Ovary (tissue), 9 donors: Measurements from ENCODE around the gene LRRC8C. TPM values are rescaled to one million over a fixed set of nuclear protein-coding genes. Genes with fewer than 3 reads are reported as not detected.

Experiments
- DNase-seq, 5 donors: peaks; one replicate each; pipeline ENCODE4 v3.0.0-alpha.2; 2019 to 2020
- H3K27ac ChIP-seq, 2 donors: fragments of 200-600 bp; one replicate each; pipeline versions ENCODE4 v1.5.1 to v1.8.0; 2019 to 2022
- H3K27me3 ChIP-seq: fragments of 200-600 bp; one replicate; pipeline ENCODE4 v1.8.0; 2022
- H3K36me3 ChIP-seq: fragments of 200-600 bp; sonication (generic); one replicate; pipeline ENCODE4 v1.5.1; 2019
- H3K4me1 ChIP-seq: one replicate; pipeline ENCODE4 v1.8.1; 2013; ENCODE audit warnings: mild to moderate bottlenecking, moderate library complexity; ENCODE audit not compliant: insufficient read depth
- H3K4me3 ChIP-seq: fragments of 200-600 bp; sonication (generic); one replicate; pipeline ENCODE4 v1.5.1; 2017
- H3K9me3 ChIP-seq, 2 donors: fragments of 200-600 bp in 1 of 2; sonication (generic) in 1 of 2; one replicate each; pipeline versions ENCODE4 v1.5.1 to v1.8.1; 2013 to 2019; ENCODE audit warnings: mild to moderate bottlenecking in 1 of 2, moderate library complexity in 1 of 2
- CTCF ChIP-seq, 3 donors: fragments of 450-650 bp in 2 of 3; fragments of 200-600 bp in 1 of 3; IDR thresholded peaks; one replicate each; pipeline versions ENCODE4 v1.5.1 to v1.8.0; 2016 to 2022; ENCODE audit warnings: antibody characterized with exemption in 3 of 3, mild to moderate bottlenecking in 1 of 3
- EP300 ChIP-seq: sonication (generic); formaldehyde crosslinking; IDR thresholded peaks from one replicate; pipeline ENCODE4 v1.6.1; 2017; ENCODE audit warnings: antibody characterized with exemption
- POLR2A ChIP-seq: fragments of 450-650 bp; IDR thresholded peaks from one replicate; pipeline ENCODE4 v1.6.1; 2017; ENCODE audit warnings: antibody characterized with exemption, mild to moderate bottlenecking, moderate library complexity
- WGBS, 3 donors: extraction: QIAGEN DNeasy Blood & Tissue Kit in 1 of 3; methylation state at CpG; one replicate each; pipeline versions ENCODE4 v1.1.5 to v1.1.7; 2013 to 2017; 5-methylcytosine and 5-hydroxymethylcytosine counted together
- intact Hi-C, 4 donors: fragments of 100-400 bp; cut with DNase I; formaldehyde crosslinking; loops; one replicate each; pipeline versions ENCODE4 v1.11.0 to v1.15.1; 2022 to 2023
- polyA plus RNA-seq, 2 donors: library from polyadenylated mRNA; stranded (reverse); fragments of 200-250 nt in 1 of 2; fragments of 350-450 nt in 1 of 2; fragmentation: Illumina TruSeq in 1 of 2; extraction: RNeasy Lipid Tissue Mini Kit (QIAGEN cat#74804) in 1 of 2; gene quantifications; one replicate each; pipeline ENCODE4 v1.2.3, GENCODE V29; 2013 to 2014
- total RNA-seq, 7 donors: library from RNA; depleted of rRNA in 2 of 7; stranded (reverse); fragments of >200 nt in 2 of 7; fragmentation: NEBNext Ultra II Directional in 3 of 7; extraction: Animal tissue kit (Norgen Biotek cat#: 25700) in 3 of 7; gene quantifications; one replicate each; pipeline versions ENCODE4 v1.1.0 to v1.2.4, GENCODE V29; 2016 to 2023
- donor health status: DM: no; HTN: no; CAD: no; lungs with moderate emphysema.
- donor health status: DM: no; HTN: no; CAD: no.
- donor health status: Bipolar disorder and iron deficiency.
- donor health status: DM: yes; HTN: yes; CAD: no.
- donor health status: DM: no; HTN: no; CAD: no.
- donor health status: DM: yes; HTN: yes; CAD: no.

The LRRC8C gene
- total and polyA plus RNA-seq, 9 donors: 5.6 to 11.1 (median 7.2) TPM

- TF ChIP-seq CTCF (IDR thresholded peaks at IDR 0.05) (no peak), POLR2A (no peak), EP300 (no peak)
- no peak overlapping the region for H3K27ac ChIP-seq
- H3K36me3 ChIP-seq: no peaks in the 10 kb centered on the region
- H3K4me1 ChIP-seq: no peaks in the 10 kb centered on the region
- H3K4me3 ChIP-seq: no peak overlapping the region
- DNase-seq: no peak
- no peaks in the 10 kb centered on the region for H3K27me3 ChIP-seq
- intact Hi-C loops: no loop called here
- no peaks in the 10 kb centered on the region for H3K9me3 ChIP-seq
Measured at GRCh38 chr1:89682611-89683010, 49.7 kb downstream of the LRRC8C start.

GRCh38 chr1:89685461-89685860, 52.5 kb downstream of the LRRC8C start:
- no peaks in the 10 kb centered on the region for H3K4me1 ChIP-seq
- no peaks in the 10 kb centered on the region for H3K36me3 ChIP-seq
- 81 to 89% (median 83%) methylated on average over 2 of the region's 2 CpGs for WGBS, 3 donors
- intact Hi-C loops: no loop called here
- H3K27me3 ChIP-seq: no peaks in the 10 kb centered on the region
- no peak overlapping the region for H3K4me3 ChIP-seq
- DNase-seq: no peak
- H3K9me3 ChIP-seq: no peaks in the 10 kb centered on the region
- H3K27ac ChIP-seq: no peak overlapping the region
- no peak for TF ChIP-seq POLR2A
- no peak for TF ChIP-seq CTCF (IDR thresholded peaks at IDR 0.05)
- TF ChIP-seq EP300: no peak

- intact Hi-C loops: no loop called here
- DNase-seq: no peak
- H3K27me3 ChIP-seq: no peaks in the 10 kb centered on the region
- H3K27ac ChIP-seq: no peak overlapping the region
- no peak for TF ChIP-seq POLR2A
- TF ChIP-seq EP300: no peak
- TF ChIP-seq CTCF (IDR thresholded peaks at IDR 0.05): no peak
- H3K9me3 ChIP-seq: no peaks in the 10 kb centered on the region
- 96 to 98% (median 97%) methylated on average over 5 of the region's 5 CpGs for WGBS, 3 donors
- H3K4me3 ChIP-seq: no peak overlapping the region
- H3K4me1 ChIP-seq: no peaks in the 10 kb centered on the region
- H3K36me3 ChIP-seq: no peaks in the 10 kb centered on the region
Measured at GRCh38 chr1:89686520-89686919, 53.6 kb downstream of the LRRC8C start.

GRCh38 chr1:89687254-89687653, 54.3 kb downstream of the LRRC8C start:
- Histone ChIP-seq H3K4me1 (no peaks in the 10 kb centered on the region), H3K36me3 (no peaks in the 10 kb centered on the region), H3K9me3 (no peaks in the 10 kb centered on the region), H3K4me3 (no peak overlapping the region), H3K27ac (no peak overlapping the region), H3K27me3 (no peaks in the 10 kb centered on the region)
- intact Hi-C loops: no loop called here
- TF ChIP-seq CTCF (IDR thresholded peaks at IDR 0.05) (no peak), POLR2A (no peak), EP300 (no peak)
- DNase-seq: no peak

GRCh38 chr1:89688607-89689006, 55.7 kb downstream of the LRRC8C start:
- Histone ChIP-seq H3K9me3 (no peaks in the 10 kb centered on the region), H3K27ac (no peak overlapping the region), H3K4me3 (no peak overlapping the region), H3K36me3 (no peaks in the 10 kb centered on the region), H3K27me3 (no peaks in the 10 kb centered on the region), H3K4me1 (no peaks in the 10 kb centered on the region)
- intact Hi-C loops: no loop called here
- no peak for DNase-seq
- TF ChIP-seq POLR2A: no peak
- no peak for TF ChIP-seq EP300
- no peak for TF ChIP-seq CTCF (IDR thresholded peaks at IDR 0.05)
- 87 to 97% (median 95%) methylated on average over 1 of the region's 1 CpG for WGBS, 3 donors
